Skeletal muscle cell (primary cell): ENCODE data around the gene ORC1.

Experiments used
- DNase-seq: peaks from one replicate; pipeline ENCODE4 v3.0.0-alpha.2; 2010; ENCODE audit warnings: low read depth
- H3K4me3 ChIP-seq: 2 replicates; pipeline ENCODE4 v1.5.1; 2011; ENCODE audit warnings: low read depth, mild to moderate bottlenecking, control low read depth, low read length, moderate library complexity

Gene ORC1

GRCh38 chr1:52404116-52404974 is at the start of gene ORC1, which contains the start of gene PRPF38A:
Gene ORC1 (minus strand): TSS chr1:52404423. CDS start chr1:52402223, 2,200 bp downstream.
Gene PRPF38A (plus strand): TSS chr1:52404602. CDS start chr1:52404750, 148 bp downstream.
- peak within 1 kb of the TSS; percentile 99 for H3K4me3 ChIP-seq
- peak; percentile 87 for DNase-seq

GRCh38 chr1:52444463-52444862 is 40.2 kb upstream of the ORC1 start:
- no peak overlapping the region for H3K4me3 ChIP-seq
- DNase-seq = no peak

- H3K4me3 ChIP-seq = no peak overlapping the region
- no peak for DNase-seq
Measured at GRCh38 chr1:52439976-52440375, 35.8 kb upstream of the ORC1 start.

- no peak overlapping the region for H3K4me3 ChIP-seq
- DNase-seq = no peak
Measured at GRCh38 chr1:52436817-52437216, 32.6 kb upstream of the ORC1 start.

- no peak overlapping the region for H3K4me3 ChIP-seq
- DNase-seq = no peak
Measured at GRCh38 chr1:52435650-52436049, 31.4 kb upstream of the ORC1 start.

- no peak for DNase-seq
- H3K4me3 ChIP-seq = no peak overlapping the region
Measured at GRCh38 chr1:52435211-52435610, 31.0 kb upstream of the ORC1 start.

GRCh38 chr1:52432807-52433206 is 28.6 kb upstream of the ORC1 start:
- DNase-seq = no peak
- H3K4me3 ChIP-seq = no peak overlapping the region

GRCh38 chr1:52427152-52427551 is 22.9 kb upstream of the ORC1 start:
- H3K4me3 ChIP-seq = no peak overlapping the region
- no peak for DNase-seq

GRCh38 chr1:52426371-52426770 is 22.1 kb upstream of the ORC1 start:
- no peak overlapping the region for H3K4me3 ChIP-seq

GRCh38 chr1:52424813-52425212 is 20.6 kb upstream of the ORC1 start:
- H3K4me3 ChIP-seq = no peak overlapping the region
- DNase-seq = no peak

More at GRCh38 chr1:52426371-52426770, 22.1 kb upstream of the ORC1 start:
- peak; percentile 17 for DNase-seq

- DNase-seq = no peak
- H3K4me3 ChIP-seq = no peak overlapping the region
Measured at GRCh38 chr1:52424231-52424636, 20.0 kb upstream of the ORC1 start.

GRCh38 chr1:52423771-52424170 is 19.5 kb upstream of the ORC1 start:
- H3K4me3 ChIP-seq = no peak overlapping the region
- DNase-seq = no peak

- no peak overlapping the region for H3K4me3 ChIP-seq
- DNase-seq = no peak
Measured at GRCh38 chr1:52423055-52423454, 18.8 kb upstream of the ORC1 start.

- DNase-seq = no peak
- H3K4me3 ChIP-seq = no peak overlapping the region
Measured at GRCh38 chr1:52420713-52421112, 16.5 kb upstream of the ORC1 start.

GRCh38 chr1:52416811-52417210 is 12.6 kb upstream of the ORC1 start:
- no peak overlapping the region for H3K4me3 ChIP-seq
- no peak for DNase-seq

- no peak for DNase-seq
- no peak overlapping the region for H3K4me3 ChIP-seq
Measured at GRCh38 chr1:52414942-52415341, 10.7 kb upstream of the ORC1 start.

GRCh38 chr1:52413410-52413989 is 9.3 kb upstream of the ORC1 start:
- H3K4me3 ChIP-seq = no peak overlapping the region
- DNase-seq = no peak

GRCh38 chr1:52404975-52405338 is 734 bp upstream of the ORC1 start:
- peak overlapping the region; percentile 99 for H3K4me3 ChIP-seq
- no peak for DNase-seq

- DNase-seq = peak; percentile 59
- H3K4me3 ChIP-seq = peak overlapping the region; percentile 99
Measured at GRCh38 chr1:52403566-52404115, 582 bp downstream of the ORC1 start.

GRCh38 chr1:52402860-52403240 is 1.4 kb downstream of the ORC1 start:
- no peak for DNase-seq
- no peak overlapping the region for H3K4me3 ChIP-seq

GRCh38 chr1:52400131-52400530 is 4.1 kb downstream of the ORC1 start:
- DNase-seq = no peak
- no peak overlapping the region for H3K4me3 ChIP-seq
